Tibial artery (tissue), 4 donors: ENCODE data around the gene ANKRD34C.
A peak's percentile ranks its signal among the peaks of the same experiment; 100 is the strongest.

ENCODE experiments used
- DNase-seq, 2 donors: peaks; one replicate each; pipeline ENCODE4 v3.0.0-alpha.2; 2019
- H3K27ac ChIP-seq, 2 donors: fragments of 200-600 bp; sonication (generic) in 1 of 2; 1 replicate in 1 of 2; 2 replicates in 1 of 2; pipeline ENCODE4 v1.5.1; 2018 to 2019; ENCODE audit warnings: mild to moderate bottlenecking in 1 of 2
- H3K27me3 ChIP-seq, 2 donors: fragments of 200-600 bp; sonication (generic) in 1 of 2; one replicate each; pipeline versions ENCODE4 v1.5.1 to v1.6.0; 2016 to 2019
- H3K36me3 ChIP-seq, 3 donors: fragments of 200-600 bp; sonication (generic) in 2 of 3; one replicate each; pipeline ENCODE4 v1.5.1; 2016 to 2019; ENCODE audit warnings: mild to moderate bottlenecking in 2 of 3
- H3K4me1 ChIP-seq, 4 donors: fragments of 200-600 bp; sonication (generic) in 2 of 4; 1 replicate in 3 of 4; 2 replicates in 1 of 4; pipeline ENCODE4 v1.5.1; 2016 to 2019
- H3K4me3 ChIP-seq, 2 donors: fragments of 200-600 bp; sonication (generic) in 1 of 2; 1 replicate in 1 of 2; 2 replicates in 1 of 2; pipeline ENCODE4 v1.5.1; 2018 to 2019; ENCODE audit warnings: mild to moderate bottlenecking in 2 of 2
- H3K9me3 ChIP-seq, 3 donors: fragments of 200-600 bp; sonication (generic) in 1 of 3; one replicate each; pipeline ENCODE4 v1.5.1; 2016 to 2019
- intact Hi-C: fragments of 100-400 bp; cut with DNase I; formaldehyde crosslinking; loops from one replicate; pipeline ENCODE4 v1.15.0; 2023; ENCODE audit warnings: low total_unique reads
- TF ChIP-seq, protein P1 (sequence below), 2 experiments: fragments of 200-600 bp in 1 of 2; fragments of 450-650 bp in 1 of 2; IDR thresholded peaks; one replicate each; pipeline ENCODE4 v1.5.1; 2017 to 2019; ENCODE audit warnings: antibody characterized with exemption in 2 of 2, mild to moderate bottlenecking in 1 of 2, moderate library complexity in 1 of 2

The ANKRD34C gene

DNA sequence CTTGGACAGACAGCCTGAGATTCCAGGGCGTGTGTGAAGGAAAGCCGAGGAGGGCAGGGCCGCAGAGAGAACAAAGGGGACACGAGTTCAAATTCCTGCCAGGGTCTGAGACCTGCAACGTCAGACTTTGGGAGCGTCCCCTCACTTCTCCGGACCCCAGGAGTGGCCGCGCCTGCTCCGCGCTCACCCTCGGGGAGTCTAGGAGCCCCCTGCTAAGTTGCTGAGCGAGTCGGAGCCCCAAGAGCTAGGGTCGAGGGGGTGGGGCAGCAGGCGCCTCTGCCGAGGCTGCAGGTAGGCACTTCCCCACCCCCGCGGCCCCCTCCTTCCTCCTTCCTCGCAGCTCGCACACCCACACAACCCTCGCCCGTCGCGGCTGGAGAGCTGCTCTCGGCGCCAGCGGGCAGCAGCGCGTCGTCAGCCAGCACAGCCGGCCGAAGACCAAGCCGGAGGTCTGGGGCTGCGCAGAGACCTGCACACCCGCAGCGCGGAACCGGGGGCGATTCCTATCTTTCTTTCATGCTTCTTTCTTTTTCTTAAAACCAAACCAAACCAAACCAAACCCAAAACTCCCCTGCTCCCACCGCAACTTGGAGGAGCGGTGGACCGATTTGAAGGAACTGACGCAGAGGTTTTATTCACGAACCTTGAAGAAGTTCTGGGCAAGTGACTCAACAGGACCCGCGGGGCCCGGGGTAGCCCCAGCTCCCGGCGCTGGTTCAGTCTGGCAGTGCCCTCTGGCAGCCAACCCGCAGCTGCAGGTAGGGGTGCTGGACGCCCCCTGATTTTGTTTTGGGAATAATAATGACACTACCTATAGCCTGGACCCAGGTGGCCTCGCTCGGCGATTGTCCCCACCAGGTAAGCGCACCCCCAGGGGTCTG lies at the start of gene ANKRD34C:
Gene ANKRD34C (plus strand): TSS at position 352 of the 881 bp plus-strand sequence. CDS start 10,563 bp downstream, outside the sequence.
- intact Hi-C loops = no loop called here
- Histone ChIP-seq H3K36me3 (no peaks in the 10 kb centered on the region), H3K27me3 (peaks cover 0 to 33% of the 10 kb centered on the region in 2 donors), H3K9me3 (peaks cover 0 to 10% (median 0%) of the 10 kb centered on the region in 3 donors), H3K27ac (no peak within 1 kb of the TSS), H3K4me3 (no peak within 1 kb of the TSS), H3K4me1 (peaks cover 0 to 9% (median 0%) of the 10 kb centered on the region in 4 donors)
- TF ChIP-seq, protein P1, sequence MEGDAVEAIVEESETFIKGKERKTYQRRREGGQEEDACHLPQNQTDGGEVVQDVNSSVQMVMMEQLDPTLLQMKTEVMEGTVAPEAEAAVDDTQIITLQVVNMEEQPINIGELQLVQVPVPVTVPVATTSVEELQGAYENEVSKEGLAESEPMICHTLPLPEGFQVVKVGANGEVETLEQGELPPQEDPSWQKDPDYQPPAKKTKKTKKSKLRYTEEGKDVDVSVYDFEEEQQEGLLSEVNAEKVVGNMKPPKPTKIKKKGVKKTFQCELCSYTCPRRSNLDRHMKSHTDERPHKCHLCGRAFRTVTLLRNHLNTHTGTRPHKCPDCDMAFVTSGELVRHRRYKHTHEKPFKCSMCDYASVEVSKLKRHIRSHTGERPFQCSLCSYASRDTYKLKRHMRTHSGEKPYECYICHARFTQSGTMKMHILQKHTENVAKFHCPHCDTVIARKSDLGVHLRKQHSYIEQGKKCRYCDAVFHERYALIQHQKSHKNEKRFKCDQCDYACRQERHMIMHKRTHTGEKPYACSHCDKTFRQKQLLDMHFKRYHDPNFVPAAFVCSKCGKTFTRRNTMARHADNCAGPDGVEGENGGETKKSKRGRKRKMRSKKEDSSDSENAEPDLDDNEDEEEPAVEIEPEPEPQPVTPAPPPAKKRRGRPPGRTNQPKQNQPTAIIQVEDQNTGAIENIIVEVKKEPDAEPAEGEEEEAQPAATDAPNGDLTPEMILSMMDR (IDR thresholded peaks at IDR 0.05) = no peak
- DNase-seq = no peak

DNA sequence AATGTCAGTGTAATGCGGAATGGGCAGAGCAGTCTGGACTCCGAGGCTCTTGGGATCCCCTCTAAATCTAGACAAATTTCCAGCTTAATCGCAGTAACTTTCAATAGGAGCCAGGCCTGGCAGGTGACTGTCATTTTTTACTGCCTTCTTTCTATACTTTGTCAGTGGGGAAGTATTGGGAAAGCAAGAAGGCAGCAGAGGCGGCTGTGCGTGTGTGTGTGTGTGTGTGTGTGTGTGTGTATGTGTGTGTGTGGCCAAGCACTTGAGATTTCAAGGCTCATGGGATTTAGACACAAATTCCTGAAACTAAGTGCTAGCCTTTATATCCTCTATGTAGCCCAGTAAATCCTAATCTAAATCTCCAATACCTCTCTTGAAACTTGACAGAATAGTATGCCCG lies 49.3 kb upstream of the ANKRD34C start:
- Histone ChIP-seq H3K4me3 (no peak overlapping the region), H3K36me3 (peaks cover 0 to 4% (median 0%) of the 10 kb centered on the region in 3 donors), H3K27me3 (no peaks in the 10 kb centered on the region), H3K27ac (no peak overlapping the region), H3K9me3 (peaks cover 0 to 6% (median 0%) of the 10 kb centered on the region in 3 donors), H3K4me1 (no peaks in the 10 kb centered on the region)
- TF ChIP-seq, protein P1 (IDR thresholded peaks at IDR 0.05) = no peak
- intact Hi-C loops = no loop called here
- DNase-seq = no peak

DNA sequence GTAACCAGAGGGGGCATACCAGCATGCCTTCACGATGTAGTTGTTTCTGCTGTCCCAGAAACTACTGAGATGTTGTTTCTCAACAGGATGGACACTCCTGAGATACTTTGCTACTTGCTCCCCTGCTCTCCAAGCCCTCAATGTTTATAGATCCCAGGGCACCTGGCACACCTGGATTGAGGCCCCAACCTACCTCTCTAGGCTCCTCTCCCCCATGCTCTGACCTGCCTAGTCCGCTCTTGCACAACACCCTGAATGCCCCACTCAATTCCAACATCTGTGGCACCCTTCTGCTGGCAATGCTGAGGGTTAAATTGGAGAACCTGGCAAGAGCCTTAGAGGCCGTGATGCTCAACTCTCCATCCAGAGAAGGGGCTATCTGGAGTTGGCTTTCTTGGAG lies 42.5 kb upstream of the ANKRD34C start:
- H3K36me3 ChIP-seq = no peaks in the 10 kb centered on the region
- TF ChIP-seq, protein P1 (IDR thresholded peaks at IDR 0.05) = no peak
- no peak overlapping the region for H3K4me3 ChIP-seq
- no peak overlapping the region for H3K27ac ChIP-seq
- peaks cover 0 to 12% (median 0%) of the 10 kb centered on the region in 4 donors for H3K4me1 ChIP-seq
- intact Hi-C loops = no loop called here
- no peak for DNase-seq
- H3K27me3 ChIP-seq = no peaks in the 10 kb centered on the region
- H3K9me3 ChIP-seq = no peaks in the 10 kb centered on the region

DNA sequence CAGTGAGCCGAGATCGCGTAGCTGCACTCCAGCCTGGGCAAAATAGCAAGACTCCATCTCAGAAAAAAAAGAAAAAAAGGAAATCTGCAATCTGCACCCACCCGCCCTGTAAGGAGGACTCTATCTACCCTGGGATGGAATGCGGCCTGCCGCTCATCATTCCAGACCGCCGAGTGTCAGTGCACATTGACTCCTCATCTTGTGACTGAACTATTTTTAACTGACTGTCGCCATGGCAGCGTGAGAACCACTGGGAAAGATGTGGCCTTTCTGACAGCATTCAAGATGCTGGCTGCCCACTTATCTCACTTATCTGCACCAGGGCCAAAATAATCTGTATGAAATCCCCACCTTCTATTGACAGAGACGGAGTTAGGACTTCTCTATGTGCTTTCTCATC lies 38.8 kb upstream of the ANKRD34C start:
- H3K4me3 ChIP-seq = no peak overlapping the region
- H3K36me3 ChIP-seq = no peaks in the 10 kb centered on the region
- H3K27ac ChIP-seq = peak overlapping the region in 1 of 2 donors; percentile 21
- peaks cover 0 to 12% (median 0%) of the 10 kb centered on the region in 4 donors for H3K4me1 ChIP-seq
- H3K27me3 ChIP-seq = no peaks in the 10 kb centered on the region
- TF ChIP-seq, protein P1 (IDR thresholded peaks at IDR 0.05) = no peak
- no peak for DNase-seq
- H3K9me3 ChIP-seq = no peaks in the 10 kb centered on the region
- intact Hi-C loops = no loop called here

DNA sequence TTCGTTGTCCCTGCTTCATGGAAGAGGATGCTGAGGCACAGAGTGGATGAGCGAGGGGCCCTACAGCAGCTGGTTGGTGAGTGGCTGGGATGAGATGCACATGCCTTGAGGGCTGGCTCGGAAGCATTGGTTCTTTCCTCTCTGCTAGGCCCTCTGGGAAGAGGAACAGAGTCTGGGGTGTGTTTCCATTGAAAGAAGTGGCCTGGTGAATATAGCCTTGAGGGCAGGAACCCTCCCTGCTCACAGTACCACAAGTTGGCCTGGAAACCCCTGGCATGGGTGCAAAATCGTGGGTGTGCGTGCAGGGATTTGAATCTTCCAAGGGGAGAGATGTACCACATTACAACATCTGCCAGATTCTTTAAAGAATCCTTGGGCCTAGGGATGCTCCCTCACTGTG lies 37.6 kb upstream of the ANKRD34C start:
- no peaks in the 10 kb centered on the region for H3K36me3 ChIP-seq
- no peak overlapping the region for H3K4me3 ChIP-seq
- intact Hi-C loops = no loop called here
- no peaks in the 10 kb centered on the region for H3K27me3 ChIP-seq
- DNase-seq = no peak
- peaks cover 0 to 12% (median 0%) of the 10 kb centered on the region in 4 donors for H3K4me1 ChIP-seq
- no peaks in the 10 kb centered on the region for H3K9me3 ChIP-seq
- TF ChIP-seq, protein P1 (IDR thresholded peaks at IDR 0.05) = no peak
- no peak overlapping the region for H3K27ac ChIP-seq
